AG09319 (cell line): Measurements from ENCODE around the gene TMEM181.

Experiments
- DNase-seq: peaks from one replicate; pipeline ENCODE4 v3.0.0-alpha.2; 2010; ENCODE audit warnings: low read depth; ENCODE audit errors: extremely low read depth
- TF ChIP-seq, protein P1 (sequence below): IDR thresholded peaks from 2 replicates; pipeline ENCODE4 v1.5.1; 2011; ENCODE audit warnings: low read depth, mild to moderate bottlenecking, inconsistent platforms, low read length, moderate library complexity

TMEM181 gene

DNA sequence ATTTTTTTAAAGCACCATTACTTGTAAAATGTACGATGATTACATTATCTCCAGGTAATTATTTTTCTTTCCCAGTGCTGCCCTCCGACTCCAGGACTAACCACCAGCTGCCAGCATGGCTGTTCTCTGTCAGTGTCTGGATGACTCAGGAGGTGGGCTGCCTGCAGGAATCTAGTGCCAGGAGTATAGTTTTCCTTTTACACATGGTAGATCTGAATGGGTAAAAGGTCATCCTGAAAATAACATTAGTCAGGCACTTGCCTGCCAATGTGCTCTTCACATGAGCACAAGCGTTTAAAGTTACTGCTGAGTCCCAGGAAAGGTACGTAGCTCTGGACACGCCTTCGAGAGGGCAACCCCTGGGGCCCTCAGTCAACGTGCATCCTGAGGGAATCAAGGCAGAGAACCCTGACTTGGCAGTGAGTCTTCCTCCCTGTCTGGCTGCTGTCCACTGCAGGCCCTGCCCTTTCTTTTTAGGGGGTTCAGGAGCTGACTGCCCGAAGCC, 82.3 kb downstream of the TMEM181 start:
- TF ChIP-seq, protein P1, sequence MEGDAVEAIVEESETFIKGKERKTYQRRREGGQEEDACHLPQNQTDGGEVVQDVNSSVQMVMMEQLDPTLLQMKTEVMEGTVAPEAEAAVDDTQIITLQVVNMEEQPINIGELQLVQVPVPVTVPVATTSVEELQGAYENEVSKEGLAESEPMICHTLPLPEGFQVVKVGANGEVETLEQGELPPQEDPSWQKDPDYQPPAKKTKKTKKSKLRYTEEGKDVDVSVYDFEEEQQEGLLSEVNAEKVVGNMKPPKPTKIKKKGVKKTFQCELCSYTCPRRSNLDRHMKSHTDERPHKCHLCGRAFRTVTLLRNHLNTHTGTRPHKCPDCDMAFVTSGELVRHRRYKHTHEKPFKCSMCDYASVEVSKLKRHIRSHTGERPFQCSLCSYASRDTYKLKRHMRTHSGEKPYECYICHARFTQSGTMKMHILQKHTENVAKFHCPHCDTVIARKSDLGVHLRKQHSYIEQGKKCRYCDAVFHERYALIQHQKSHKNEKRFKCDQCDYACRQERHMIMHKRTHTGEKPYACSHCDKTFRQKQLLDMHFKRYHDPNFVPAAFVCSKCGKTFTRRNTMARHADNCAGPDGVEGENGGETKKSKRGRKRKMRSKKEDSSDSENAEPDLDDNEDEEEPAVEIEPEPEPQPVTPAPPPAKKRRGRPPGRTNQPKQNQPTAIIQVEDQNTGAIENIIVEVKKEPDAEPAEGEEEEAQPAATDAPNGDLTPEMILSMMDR = no peak
- peak; percentile 55 for DNase-seq

DNA sequence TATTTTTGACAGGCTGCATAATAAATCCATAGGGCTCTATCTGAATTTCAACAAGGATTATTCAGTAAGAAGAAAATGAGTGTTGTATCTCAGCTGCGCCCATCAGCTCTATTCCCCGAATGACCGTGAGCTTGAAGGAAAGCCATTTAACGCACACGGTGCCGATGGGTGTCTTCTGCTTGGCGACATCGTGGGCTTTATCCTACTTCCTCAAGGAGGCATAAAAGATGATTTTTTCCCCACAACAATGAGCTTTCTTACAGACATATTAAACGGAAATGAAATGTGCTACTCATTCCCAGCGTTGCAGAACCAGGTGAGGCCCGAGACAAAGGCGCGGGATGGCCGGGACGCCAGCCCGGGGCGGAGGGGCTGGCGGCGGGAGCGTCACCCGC, 83.9 kb downstream of the TMEM181 start:
- TF ChIP-seq, protein P1 = no peak
- no peak for DNase-seq

DNA sequence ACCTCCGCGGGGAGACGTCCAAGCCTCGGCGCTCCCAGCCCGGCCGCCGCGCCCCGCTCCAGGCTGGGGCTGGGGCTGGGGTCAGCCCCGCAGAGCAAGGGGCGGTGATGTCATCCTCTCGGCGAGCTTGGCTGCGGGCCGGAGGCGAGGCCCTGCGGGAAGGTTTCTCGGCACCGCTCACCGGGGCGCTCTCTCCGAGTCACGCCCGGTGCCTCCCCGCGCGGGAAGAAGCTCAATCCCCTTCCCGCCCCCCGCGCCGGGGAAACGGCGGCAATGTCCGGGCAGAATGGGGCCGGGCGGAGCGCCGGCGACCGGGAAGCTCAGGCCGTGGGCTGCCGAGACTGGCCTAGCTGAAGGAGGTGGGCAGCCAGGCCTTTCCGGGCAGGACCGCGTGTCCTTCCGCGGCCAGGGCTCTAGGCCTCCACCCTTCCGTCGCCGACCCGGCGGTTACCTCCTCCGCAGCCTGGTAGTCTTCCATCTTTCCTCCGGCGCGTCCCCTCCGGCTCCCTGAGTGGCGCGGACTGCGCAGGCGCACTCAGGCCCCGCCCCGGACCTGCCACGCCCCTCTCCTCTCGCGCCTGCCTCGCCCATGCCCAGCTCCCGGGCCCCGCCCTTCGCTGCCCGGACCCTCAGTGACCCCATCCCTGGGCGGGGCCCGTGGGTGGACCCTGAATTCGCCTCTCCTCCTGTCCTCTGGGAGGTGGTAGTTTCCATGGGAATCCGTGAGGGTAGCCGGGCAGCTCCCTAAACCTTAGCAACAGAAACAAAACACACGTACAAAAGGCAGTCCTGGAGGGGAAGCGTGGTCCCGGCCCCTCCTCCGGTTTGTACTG, 84.6 kb downstream of the TMEM181 start, which contains the start of gene DYNLT1:
DYNLT1 (minus strand) TSS at position 513 of the 833 bp plus-strand sequence; CDS start at position 478, 35 bp downstream.
- TF ChIP-seq, protein P1 = no peak
- DNase-seq = peak; percentile 78

DNA sequence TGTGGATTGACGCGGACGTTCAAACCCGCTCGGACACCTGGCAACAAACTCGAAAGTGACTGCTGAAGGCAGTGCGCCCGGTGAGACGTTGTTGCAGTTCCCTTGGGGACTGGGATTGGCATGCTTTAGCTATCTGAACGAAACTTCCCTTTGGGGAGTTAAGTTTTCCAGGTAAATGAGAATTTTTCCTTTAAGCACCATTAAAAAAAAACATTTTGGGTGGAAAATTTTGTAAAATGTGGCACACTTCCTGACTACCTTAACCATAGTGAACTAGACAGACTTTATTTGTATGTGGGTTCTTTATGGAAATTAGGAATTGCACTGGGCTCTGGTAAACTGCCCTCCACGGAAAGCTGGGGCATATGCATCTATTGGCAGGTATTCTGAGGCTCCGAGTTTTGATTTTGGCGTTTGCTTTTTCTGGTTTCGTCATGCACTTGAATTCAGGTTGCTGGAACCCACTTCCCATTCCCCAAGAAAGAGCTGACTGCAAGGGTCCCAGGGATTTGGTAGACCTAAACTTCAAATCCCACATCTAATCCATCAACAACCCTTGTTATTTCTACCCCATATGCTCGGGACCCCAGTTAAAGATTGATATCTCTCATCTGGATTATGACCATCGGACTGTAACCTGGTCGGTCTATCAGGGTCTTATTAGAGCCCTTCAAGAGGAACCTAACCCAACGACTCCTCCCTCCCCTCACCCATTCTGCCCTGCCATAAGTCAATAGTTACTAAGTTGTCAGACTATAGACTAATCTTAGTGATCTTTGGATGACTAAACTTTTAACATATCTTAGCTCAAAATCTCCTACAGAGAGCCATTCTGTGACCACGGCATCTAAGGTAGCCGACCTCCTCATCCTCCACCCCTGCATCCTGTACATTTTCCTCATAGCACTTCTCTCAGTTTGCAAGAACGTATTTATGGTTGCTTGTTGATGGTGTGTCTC, 85.5 kb downstream of the TMEM181 start:
- no peak for DNase-seq
- TF ChIP-seq, protein P1 = no peak

DNA sequence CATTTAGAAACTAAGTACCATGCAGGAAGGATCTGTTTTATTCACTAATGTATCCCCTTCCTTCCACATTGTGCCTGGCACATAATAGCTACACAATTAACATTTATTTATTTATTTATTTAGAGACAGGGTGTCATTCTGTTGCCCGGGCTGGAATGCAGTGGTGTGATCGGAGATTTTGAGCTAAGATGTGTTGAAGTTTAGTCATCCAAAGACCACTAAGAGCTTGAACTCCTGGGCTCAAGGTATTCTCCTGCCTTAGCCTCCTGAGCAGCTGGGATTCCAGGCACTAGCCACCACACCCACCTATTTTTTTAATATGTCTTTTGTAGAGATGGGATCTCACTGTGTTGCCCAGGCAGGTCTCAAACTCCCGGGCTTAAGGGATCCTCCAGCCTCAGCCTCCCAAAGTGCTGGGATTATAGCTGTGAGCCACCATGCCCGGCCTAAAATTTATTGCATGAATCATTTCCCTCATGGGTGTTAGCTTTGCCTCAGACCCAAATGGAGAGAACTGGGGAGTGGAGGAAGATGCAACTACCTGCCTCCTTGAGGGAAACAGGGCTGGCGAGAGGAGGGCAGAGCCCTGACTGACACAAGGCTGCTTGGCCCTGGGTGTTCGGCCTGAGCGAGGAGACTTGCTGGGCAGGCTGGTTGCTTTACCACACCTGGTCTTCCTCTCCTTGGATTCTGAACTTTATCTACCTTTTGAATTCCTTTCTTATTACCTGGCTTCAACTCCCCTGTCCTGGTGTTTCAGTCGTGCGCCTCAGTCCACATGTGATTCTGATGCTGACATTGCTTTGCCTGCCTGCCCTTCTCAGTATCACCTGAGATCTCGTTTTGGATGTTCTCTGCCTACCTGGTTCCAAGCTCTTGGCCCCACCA, 86.4 kb downstream of the TMEM181 start:
- no peak for DNase-seq
- TF ChIP-seq, protein P1 = no peak

DNA sequence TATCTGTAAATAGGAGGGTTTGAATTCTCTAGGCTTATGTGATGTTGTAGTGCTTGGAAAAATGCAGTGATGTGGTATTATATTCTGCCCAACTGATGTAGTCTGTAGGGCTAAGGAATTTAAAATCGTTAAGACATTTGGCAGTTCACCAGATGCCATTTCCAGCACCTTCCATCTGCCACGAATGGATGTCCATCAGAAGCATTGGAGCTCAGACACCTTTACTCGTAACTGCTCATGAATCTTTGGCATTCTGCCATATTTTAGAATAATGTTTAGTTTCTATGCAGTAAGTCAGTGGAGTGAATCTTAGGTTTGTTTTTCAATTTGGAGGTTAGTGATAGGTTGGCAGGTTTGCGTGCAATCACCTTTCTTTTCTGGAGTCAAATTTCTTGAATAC, 87.6 kb downstream of the TMEM181 start:
- TF ChIP-seq, protein P1 = no peak
- no peak for DNase-seq
